GM12874 (cell line): ENCODE results near the gene SIGLEC6.

ENCODE experiments used
- TF ChIP-seq, protein P1 (sequence below): IDR thresholded peaks from 2 replicates; pipeline ENCODE4 v1.5.1; 2011; ENCODE audit warnings: low read depth, mild to moderate bottlenecking, control low read depth, low read length, moderate library complexity; ENCODE audit not compliant: insufficient read depth

SIGLEC6 gene

GRCh38 chr19:51493776-51494175 is 37.7 kb downstream of the SIGLEC6 start:
- TF ChIP-seq, protein P1, sequence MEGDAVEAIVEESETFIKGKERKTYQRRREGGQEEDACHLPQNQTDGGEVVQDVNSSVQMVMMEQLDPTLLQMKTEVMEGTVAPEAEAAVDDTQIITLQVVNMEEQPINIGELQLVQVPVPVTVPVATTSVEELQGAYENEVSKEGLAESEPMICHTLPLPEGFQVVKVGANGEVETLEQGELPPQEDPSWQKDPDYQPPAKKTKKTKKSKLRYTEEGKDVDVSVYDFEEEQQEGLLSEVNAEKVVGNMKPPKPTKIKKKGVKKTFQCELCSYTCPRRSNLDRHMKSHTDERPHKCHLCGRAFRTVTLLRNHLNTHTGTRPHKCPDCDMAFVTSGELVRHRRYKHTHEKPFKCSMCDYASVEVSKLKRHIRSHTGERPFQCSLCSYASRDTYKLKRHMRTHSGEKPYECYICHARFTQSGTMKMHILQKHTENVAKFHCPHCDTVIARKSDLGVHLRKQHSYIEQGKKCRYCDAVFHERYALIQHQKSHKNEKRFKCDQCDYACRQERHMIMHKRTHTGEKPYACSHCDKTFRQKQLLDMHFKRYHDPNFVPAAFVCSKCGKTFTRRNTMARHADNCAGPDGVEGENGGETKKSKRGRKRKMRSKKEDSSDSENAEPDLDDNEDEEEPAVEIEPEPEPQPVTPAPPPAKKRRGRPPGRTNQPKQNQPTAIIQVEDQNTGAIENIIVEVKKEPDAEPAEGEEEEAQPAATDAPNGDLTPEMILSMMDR: no peak

DNA sequence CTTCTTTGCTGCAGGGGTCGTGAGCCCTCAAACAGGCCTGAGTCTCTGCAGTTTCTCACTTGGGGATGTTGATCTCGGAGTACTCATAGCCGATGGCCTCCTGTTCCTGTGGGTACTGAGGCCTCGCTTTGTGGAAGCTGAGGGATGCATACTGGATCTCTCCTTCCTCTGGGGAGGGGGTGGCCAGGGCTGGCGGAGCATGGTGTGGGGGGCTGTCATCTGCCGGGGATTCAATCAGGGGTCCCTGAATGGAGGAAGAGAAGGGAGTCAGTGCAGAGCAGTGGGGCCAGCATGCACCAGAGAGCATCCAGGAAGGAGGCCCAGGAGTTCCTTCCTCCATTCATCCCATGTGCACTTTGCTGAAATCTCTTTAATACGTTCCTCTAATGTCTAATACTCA is 39.9 kb downstream of the SIGLEC6 start:
- TF ChIP-seq, protein P1: no peak

GRCh38 chr19:51490676-51491075 is 40.8 kb downstream of the SIGLEC6 start:
- TF ChIP-seq, protein P1: no peak

DNA sequence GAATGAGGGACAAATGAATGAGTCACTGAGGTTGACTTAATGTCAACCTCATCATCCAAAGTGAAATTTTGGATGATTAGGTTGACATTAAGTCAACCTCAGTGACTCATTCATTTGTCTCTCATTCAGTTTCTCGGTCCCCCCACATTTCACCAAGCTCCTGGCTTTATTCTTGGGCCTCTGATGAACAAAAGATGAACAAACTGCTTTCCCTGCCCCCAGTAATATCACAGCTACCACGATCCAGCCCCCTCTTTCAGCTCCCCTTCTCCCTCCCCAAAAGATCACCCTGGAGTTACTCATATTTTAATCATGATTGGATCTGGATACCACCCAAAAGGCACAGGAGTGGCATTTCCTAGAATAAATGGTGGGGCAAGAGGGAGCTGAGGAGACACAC is 42.4 kb downstream of the SIGLEC6 start:
- TF ChIP-seq, protein P1: no peak

DNA sequence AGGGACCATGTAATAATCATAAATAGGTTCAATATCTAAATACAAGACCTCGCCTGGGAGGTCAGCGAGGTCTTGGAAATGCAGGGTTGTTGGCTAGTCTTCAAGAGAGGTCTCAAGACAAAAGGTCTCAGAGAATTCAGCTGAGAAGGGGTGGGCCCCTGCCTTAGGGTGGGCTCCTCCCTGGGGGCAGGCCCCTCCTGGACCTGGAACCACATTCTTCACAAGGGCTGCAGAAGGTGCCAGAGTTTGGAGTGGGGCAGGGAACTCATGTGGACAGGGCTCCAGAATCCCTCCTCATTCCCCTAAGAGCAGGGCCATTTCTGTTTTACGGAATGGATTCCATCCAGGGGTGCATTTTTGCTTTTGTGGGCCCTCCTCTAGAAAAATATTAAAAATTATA is 43.0 kb downstream of the SIGLEC6 start:
- TF ChIP-seq, protein P1: no peak

DNA sequence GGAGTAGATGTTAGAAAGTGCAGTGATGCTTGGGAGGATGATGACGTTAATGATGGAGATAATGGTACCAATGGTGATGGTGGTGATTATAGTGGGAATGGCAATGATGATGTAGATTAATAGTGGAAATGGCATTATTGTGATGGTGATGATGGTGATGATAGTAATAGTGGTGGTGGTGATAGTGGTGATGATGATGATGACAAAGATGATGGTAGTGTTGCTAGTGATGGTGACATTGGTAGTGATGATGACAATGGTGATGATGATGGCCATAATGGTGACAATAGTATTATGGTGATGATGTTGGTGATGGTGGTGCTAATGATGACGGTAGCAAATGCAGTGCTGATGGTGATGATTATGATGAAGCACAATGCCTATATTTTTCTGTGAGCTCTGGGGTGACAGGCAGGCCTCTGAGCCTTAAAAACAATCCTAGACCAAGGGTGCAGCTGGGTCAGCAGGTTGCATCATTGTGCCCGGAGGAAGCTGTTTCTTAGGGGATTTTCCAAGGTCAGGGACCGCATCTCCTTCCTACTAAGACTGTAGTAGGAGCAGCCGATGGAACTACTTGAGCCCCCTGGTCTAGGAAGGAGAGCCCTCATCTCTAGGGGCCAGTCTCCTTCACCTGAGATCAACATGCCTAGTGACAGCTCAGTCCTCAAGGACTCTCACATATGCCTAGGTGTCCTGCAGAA is 45.4 kb downstream of the SIGLEC6 start:
- TF ChIP-seq, protein P1: no peak

GRCh38 chr19:51480590-51480989 is 50.9 kb downstream of the SIGLEC6 start:
- TF ChIP-seq, protein P1: no peak
